Measurements from ENCODE around the gene KIFC3. TPM values are rescaled to one million over a fixed set of nuclear protein-coding genes. Genes with fewer than 3 reads are reported as not detected.
"Not testable (repeated sequence)": the region's sequence is repeated elsewhere in the genome, so short reads cannot be mapped to it uniquely, and the experiment has no call there.

Gene KIFC3
- total and polyA plus RNA-seq, 2 donors (not counting 1 experiment from before 2014, with no cell fraction given) = 0.07 to 0.67 TPM

- H3K9ac ChIP-seq (ENCODE audit: low read length) = no peak overlapping the region
- intact Hi-C loops (cut with micrococcal nuclease) = no loop called here
- no peak overlapping the region for H3K27ac ChIP-seq (ENCODE audit: low read length in 2 of 2)
- H3K4me3 Mint-ChIP-seq = no peak overlapping the region
- H3K9me3 Mint-ChIP-seq (ENCODE audit: insufficient read depth) = no peaks in the 10 kb centered on the region
- no peak for TF ChIP-seq CTCF (IDR thresholded peaks at IDR 0.05)
- no peak for TF ChIP-seq EZH2 (IDR thresholded peaks at IDR 0.05; ENCODE audit: borderline replicate concordance, insufficient read depth, low read depth, low read length, poor library complexity, severe bottlenecking)
- no peaks in the 10 kb centered on the region for H4K20me1 ChIP-seq (ENCODE audit: control insufficient read depth, insufficient read depth, low read length, poor library complexity, severe bottlenecking)
- H3K4me3 ChIP-seq (ENCODE audit: control extremely low read depth in 1 of 5, extremely low read depth in 1 of 5, insufficient read depth in 1 of 5, low read depth in 2 of 5, low read length in 4 of 5) = no peak overlapping the region
- peaks cover 0 to 4% (median 0%) of the 10 kb centered on the region in 3 donors for H3K9me3 ChIP-seq (ENCODE audit: control extremely low read depth in 1 of 3, control insufficient read depth in 2 of 3, insufficient read depth in 1 of 3, low read length in 2 of 3)
- no peaks in the 10 kb centered on the region for H3K27me3 Mint-ChIP-seq
- no peaks in the 10 kb centered on the region for H3K79me2 ChIP-seq (ENCODE audit: control insufficient read depth, insufficient read depth, low read length)
- ATAC-seq (ENCODE audit: low read depth) = no peak
- ChIA-PET POLR2A (no interaction called here), CTCF (no interaction called here)
- no peaks in the 10 kb centered on the region for H3K36me3 ChIP-seq (replicated peaks in 1 of 2; ENCODE audit: control extremely low read depth in 1 of 2, control insufficient read depth in 1 of 2, extremely low read depth in 1 of 2, insufficient read depth in 2 of 2, low read length in 1 of 2)
- DNase-seq = no peak
- H3K27ac Mint-ChIP-seq = no peak overlapping the region
- no CpG with 5 or more reads among the region's 2 CpGs for WGBS (ENCODE audit: insufficient coverage)
- H3K4me1 ChIP-seq (ENCODE audit: control insufficient read depth in 2 of 2, insufficient read depth in 2 of 2, low read length in 2 of 2) = peaks cover 15 to 19% of the 10 kb centered on the region in 2 donors
- H3K27me3 ChIP-seq (replicated peaks in 1 of 4; ENCODE audit: control extremely low read depth in 1 of 4, control insufficient read depth in 3 of 4, insufficient read depth in 4 of 4, low read length in 3 of 4) = no peaks in the 10 kb centered on the region
- H3K4me1 Mint-ChIP-seq = peaks cover 28% of the 10 kb centered on the region
- H2AFZ ChIP-seq (ENCODE audit: insufficient read depth, low read depth, low read length, poor library complexity, severe bottlenecking) = no peak overlapping the region
- H3K4me2 ChIP-seq (replicated peaks; ENCODE audit: low read depth, low read length, poor library complexity, severe bottlenecking) = no peak overlapping the region
Measured at GRCh38 chr16:57732037-57732436, 70.3 kb downstream of the KIFC3 start.

GRCh38 chr16:57730771-57731730, 71.2 kb downstream of the KIFC3 start:
- H3K4me2 ChIP-seq (replicated peaks; ENCODE audit: low read depth, low read length, poor library complexity, severe bottlenecking) = no peak overlapping the region
- H2AFZ ChIP-seq (ENCODE audit: insufficient read depth, low read depth, low read length, poor library complexity, severe bottlenecking) = no peak overlapping the region
- ChIA-PET CTCF (no interaction called here), POLR2A (no interaction called here)
- Mint-ChIP-seq H3K4me1 (peaks cover 18% of the 10 kb centered on the region), H3K9me3 (ENCODE audit: insufficient read depth) (no peaks in the 10 kb centered on the region), H3K27ac (no peak overlapping the region), H3K4me3 (no peak overlapping the region), H3K27me3 (no peaks in the 10 kb centered on the region)
- WGBS (ENCODE audit: insufficient coverage) = 91% methylated on average over 12 of the region's 13 CpGs
- no peak overlapping the region for H3K9ac ChIP-seq (ENCODE audit: low read length)
- no peaks in the 10 kb centered on the region for H4K20me1 ChIP-seq (ENCODE audit: control insufficient read depth, insufficient read depth, low read length, poor library complexity, severe bottlenecking)
- H3K4me1 ChIP-seq (ENCODE audit: control insufficient read depth in 2 of 2, insufficient read depth in 2 of 2, low read length in 2 of 2) = peaks cover 7 to 9% of the 10 kb centered on the region in 2 donors
- no peaks in the 10 kb centered on the region for H3K27me3 ChIP-seq (replicated peaks in 1 of 4; ENCODE audit: control extremely low read depth in 1 of 4, control insufficient read depth in 3 of 4, insufficient read depth in 4 of 4, low read length in 3 of 4)
- H3K36me3 ChIP-seq (replicated peaks in 1 of 2; ENCODE audit: control extremely low read depth in 1 of 2, control insufficient read depth in 1 of 2, extremely low read depth in 1 of 2, insufficient read depth in 2 of 2, low read length in 1 of 2) = no peaks in the 10 kb centered on the region
- no peak for TF ChIP-seq EZH2 (IDR thresholded peaks at IDR 0.05; ENCODE audit: borderline replicate concordance, insufficient read depth, low read depth, low read length, poor library complexity, severe bottlenecking)
- no peak for TF ChIP-seq CTCF (IDR thresholded peaks at IDR 0.05)
- H3K4me3 ChIP-seq (ENCODE audit: control extremely low read depth in 1 of 5, extremely low read depth in 1 of 5, insufficient read depth in 1 of 5, low read depth in 2 of 5, low read length in 4 of 5) = no peak overlapping the region
- no peak overlapping the region for H3K27ac ChIP-seq (ENCODE audit: low read length in 2 of 2)
- no peak for DNase-seq
- H3K9me3 ChIP-seq (ENCODE audit: control extremely low read depth in 1 of 3, control insufficient read depth in 2 of 3, insufficient read depth in 1 of 3, low read length in 2 of 3) = peaks cover 0 to 4% (median 0%) of the 10 kb centered on the region in 3 donors
- intact Hi-C loops (cut with micrococcal nuclease) = no loop called here
- no peak for ATAC-seq (ENCODE audit: low read depth)
- no peaks in the 10 kb centered on the region for H3K79me2 ChIP-seq (ENCODE audit: control insufficient read depth, insufficient read depth, low read length)

GRCh38 chr16:57729852-57730251, 72.4 kb downstream of the KIFC3 start:
- H3K9ac ChIP-seq (ENCODE audit: low read length); H3K27me3 Mint-ChIP-seq; H3K4me3 Mint-ChIP-seq; DNase-seq; H3K36me3 ChIP-seq (replicated peaks in 1 of 2; ENCODE audit: control extremely low read depth in 1 of 2, control insufficient read depth in 1 of 2, extremely low read depth in 1 of 2, insufficient read depth in 2 of 2, low read length in 1 of 2); H3K27me3 ChIP-seq (replicated peaks in 1 of 4; ENCODE audit: control extremely low read depth in 1 of 4, control insufficient read depth in 3 of 4, insufficient read depth in 4 of 4, low read length in 3 of 4); H3K9me3 Mint-ChIP-seq (ENCODE audit: insufficient read depth); H3K4me2 ChIP-seq (replicated peaks; ENCODE audit: low read depth, low read length, poor library complexity, severe bottlenecking); H3K9me3 ChIP-seq (ENCODE audit: control extremely low read depth in 1 of 3, control insufficient read depth in 2 of 3, insufficient read depth in 1 of 3, low read length in 2 of 3); CTCF ChIA-PET; ATAC-seq (ENCODE audit: low read depth); H4K20me1 ChIP-seq (ENCODE audit: control insufficient read depth, insufficient read depth, low read length, poor library complexity, severe bottlenecking); H3K27ac Mint-ChIP-seq; POLR2A ChIA-PET; H3K27ac ChIP-seq (ENCODE audit: low read length in 2 of 2); H2AFZ ChIP-seq (ENCODE audit: insufficient read depth, low read depth, low read length, poor library complexity, severe bottlenecking); H3K4me3 ChIP-seq (ENCODE audit: control extremely low read depth in 1 of 5, extremely low read depth in 1 of 5, insufficient read depth in 1 of 5, low read depth in 2 of 5, low read length in 4 of 5); H3K79me2 ChIP-seq (ENCODE audit: control insufficient read depth, insufficient read depth, low read length): not testable (repeated sequence)
- intact Hi-C loops (cut with micrococcal nuclease) = loop anchor here (10.0 kb wide), 1 partner anchor 155 kb away; no protein-coding TSS in a partner anchor
- 94% methylated on average over 6 of the region's 6 CpGs for WGBS (ENCODE audit: insufficient coverage)
- peaks cover 5 to 14% of the 10 kb centered on the region in 2 donors for H3K4me1 ChIP-seq (ENCODE audit: control insufficient read depth in 2 of 2, insufficient read depth in 2 of 2, low read length in 2 of 2)
- H3K4me1 Mint-ChIP-seq = peaks cover 13% of the 10 kb centered on the region
